ENCODE results near the gene BBS9. TPM values are rescaled to one million over a fixed set of nuclear protein-coding genes. Genes with fewer than 3 reads are reported as not detected.

The BBS9 gene
- total RNA-seq, 4 donors from 2014 or later: 16.4 to 26.0 (median 21.4) TPM

DNA sequence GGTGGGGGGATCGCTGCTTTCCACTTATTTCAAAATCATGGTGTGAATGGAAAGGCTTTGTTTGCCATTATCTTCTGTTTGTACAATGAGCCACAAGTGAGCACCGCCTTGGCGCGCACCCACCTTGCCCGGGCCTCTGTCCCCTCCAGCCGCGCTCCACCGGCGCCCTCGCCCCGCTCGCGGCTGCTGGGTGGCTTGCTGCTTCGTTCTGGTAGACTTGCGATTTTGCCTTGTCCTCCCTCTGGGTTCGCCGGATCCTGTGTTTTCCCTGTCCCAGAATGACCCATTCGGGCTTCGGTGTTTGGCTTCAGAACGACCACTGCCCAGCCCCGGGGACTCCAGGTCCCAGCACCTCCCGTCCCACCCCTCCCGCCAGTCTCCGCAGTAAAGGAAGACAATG is 503.0 kb downstream of the BBS9 start:
- Histone ChIP-seq H3K4me1 (no peaks in the 10 kb centered on the region), H3K27me3 (no peaks in the 10 kb centered on the region), H3K36me3 (no peaks in the 10 kb centered on the region), H3K4me3 (no peak overlapping the region), H3K9me3 (no peaks in the 10 kb centered on the region), H3K27ac (no peak overlapping the region)
- 97% methylated on average over 24 of the region's 24 CpGs for WGBS
- DNase-seq (ENCODE audit: low spot score in 2 of 2): no peak
- TF ChIP-seq POLR2AphosphoS5 (IDR thresholded peaks at IDR 0.05) (no peak), POLR2A (IDR thresholded peaks at IDR 0.05) (no peak), EP300 (IDR thresholded peaks at IDR 0.05) (no peak), CTCF (IDR thresholded peaks at IDR 0.05) (no peak)

DNA sequence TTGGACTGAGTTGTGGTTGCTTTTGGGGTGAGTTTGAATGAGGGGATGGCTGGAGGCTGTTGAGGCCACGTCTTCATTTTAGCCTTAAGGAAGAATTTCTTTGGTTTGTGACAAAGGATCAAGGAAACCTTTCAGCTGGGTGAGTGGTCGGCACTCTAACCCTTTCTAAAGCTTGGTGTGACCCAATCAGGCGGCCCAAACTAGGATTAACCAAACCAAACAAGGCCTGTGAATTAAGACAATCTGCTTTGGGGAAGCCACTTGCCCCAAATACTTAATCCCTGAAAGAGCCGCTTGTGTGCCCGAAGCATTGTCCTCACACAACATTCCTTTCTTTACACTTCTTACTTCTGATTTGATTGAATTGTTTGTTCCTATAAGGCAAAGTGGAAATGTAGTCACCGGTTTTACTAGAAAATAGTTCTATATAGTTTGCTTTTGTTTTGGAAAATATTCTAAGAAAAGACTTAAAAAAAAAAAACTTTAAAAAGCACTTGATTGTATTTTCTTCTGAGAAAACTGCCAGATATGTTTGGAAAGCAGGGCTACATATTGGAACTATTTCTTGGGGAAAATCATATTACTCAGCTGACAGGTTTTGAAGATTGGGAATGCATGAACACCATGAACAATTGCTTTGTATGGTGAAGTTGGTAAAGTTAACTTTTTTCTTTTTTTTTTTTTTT is 503.6 kb downstream of the BBS9 start:
- Histone ChIP-seq H3K27me3 (no peaks in the 10 kb centered on the region), H3K9me3 (no peaks in the 10 kb centered on the region), H3K4me1 (no peaks in the 10 kb centered on the region), H3K4me3 (no peak overlapping the region), H3K27ac (no peak overlapping the region), H3K36me3 (no peaks in the 10 kb centered on the region)
- no peak for TF ChIP-seq POLR2A (IDR thresholded peaks at IDR 0.05)
- WGBS: 90% methylated on average over 6 of the region's 6 CpGs
- DNase-seq (ENCODE audit: low spot score in 2 of 2): no peak

GRCh38 chr7:33634606-33635005 is 505.2 kb downstream of the BBS9 start:
- Histone ChIP-seq H3K36me3 (no peaks in the 10 kb centered on the region), H3K27ac (no peak overlapping the region), H3K4me1 (no peaks in the 10 kb centered on the region), H3K4me3 (no peak overlapping the region), H3K9me3 (no peaks in the 10 kb centered on the region), H3K27me3 (no peaks in the 10 kb centered on the region)
- 82% methylated on average over 7 of the region's 7 CpGs for WGBS
- no peak for DNase-seq (ENCODE audit: low spot score in 2 of 2)
- TF ChIP-seq CTCF (IDR thresholded peaks at IDR 0.05) (no peak), POLR2A (IDR thresholded peaks at IDR 0.05) (no peak), EP300 (IDR thresholded peaks at IDR 0.05) (no peak), POLR2AphosphoS5 (IDR thresholded peaks at IDR 0.05) (no peak)

DNA sequence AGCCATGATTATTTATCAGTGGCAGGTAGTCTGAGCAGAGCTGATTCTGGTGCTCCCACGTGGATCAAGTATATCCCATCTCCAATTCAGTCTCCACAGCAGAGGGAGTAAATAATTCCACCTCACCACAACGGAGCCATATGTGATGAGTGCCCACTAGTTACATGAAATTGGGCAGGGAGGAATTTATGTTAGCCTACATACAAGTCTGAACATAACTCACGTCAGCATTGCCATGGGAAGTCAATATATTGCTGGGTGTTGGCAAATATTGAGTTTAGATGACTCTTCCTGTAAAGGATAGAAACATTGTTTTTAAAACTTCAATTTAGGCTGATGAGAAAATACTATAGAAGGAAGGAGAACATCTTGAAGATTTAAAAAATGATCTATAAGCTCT is 507.0 kb downstream of the BBS9 start:
- WGBS: 74% methylated on average over 3 of the region's 3 CpGs
- Histone ChIP-seq H3K9me3 (no peaks in the 10 kb centered on the region), H3K27ac (no peak overlapping the region), H3K4me1 (no peaks in the 10 kb centered on the region), H3K36me3 (no peaks in the 10 kb centered on the region), H3K27me3 (no peaks in the 10 kb centered on the region), H3K4me3 (no peak overlapping the region)
- no peak for DNase-seq (ENCODE audit: low spot score in 2 of 2)
- TF ChIP-seq POLR2AphosphoS5 (IDR thresholded peaks at IDR 0.05): no peak

GRCh38 chr7:33639552-33640197 is 510.3 kb downstream of the BBS9 start:
- WGBS: 80% methylated on average over 10 of the region's 10 CpGs
- TF ChIP-seq POLR2AphosphoS5 (IDR thresholded peaks at IDR 0.05) (no peak), EP300 (IDR thresholded peaks at IDR 0.05) (no peak), POLR2A (IDR thresholded peaks at IDR 0.05) (no peak), CTCF (IDR thresholded peaks at IDR 0.05) (no peak)
- Histone ChIP-seq H3K36me3 (no peaks in the 10 kb centered on the region), H3K4me1 (peaks cover 2% of the 10 kb centered on the region), H3K4me3 (no peak overlapping the region), H3K27me3 (no peaks in the 10 kb centered on the region), H3K27ac (no peak overlapping the region), H3K9me3 (no peaks in the 10 kb centered on the region)
- no peak for DNase-seq (ENCODE audit: low spot score in 2 of 2)

GRCh38 chr7:33640741-33641140 is 511.4 kb downstream of the BBS9 start:
- H3K36me3 ChIP-seq: no peaks in the 10 kb centered on the region
- H3K4me3 ChIP-seq: no peak overlapping the region
- 91% methylated on average over 3 of the region's 3 CpGs for WGBS

More at GRCh38 chr7:33640741-33641140, 511.4 kb downstream of the BBS9 start:
- Histone ChIP-seq H3K9me3 (no peaks in the 10 kb centered on the region), H3K27ac (no peak overlapping the region), H3K27me3 (no peaks in the 10 kb centered on the region), H3K4me1 (peaks cover 11% of the 10 kb centered on the region)
- no peak for TF ChIP-seq POLR2AphosphoS5 (IDR thresholded peaks at IDR 0.05)
- no peak for TF ChIP-seq CTCF (IDR thresholded peaks at IDR 0.05)
- no peak for TF ChIP-seq POLR2A (IDR thresholded peaks at IDR 0.05)
- TF ChIP-seq EP300 (IDR thresholded peaks at IDR 0.05): no peak
- DNase-seq (ENCODE audit: low spot score in 2 of 2): no peak

Data from suprapubic skin (tissue), 4 donors.